Adrenal gland (tissue), 12 donors: ENCODE results near the gene NECTIN4. TPM values are rescaled to one million over a fixed set of nuclear protein-coding genes. Genes with fewer than 3 reads are reported as not detected.

Source experiments
- DNase-seq, 7 donors: peaks; one replicate each; pipeline ENCODE4 v3.0.0-alpha.2; 2019 to 2020
- H3K27ac ChIP-seq, 5 donors: fragments of 200-600 bp; sonication (generic) in 4 of 5; 1 replicate in 3 of 5; 2 replicates in 2 of 5; pipeline versions ENCODE4 v1.5.1 to v1.8.0; 2016 to 2020; ENCODE audit warnings: mild to moderate bottlenecking in 1 of 5
- H3K27me3 ChIP-seq: fragments of 200-600 bp; 2 replicates; pipeline ENCODE4 v1.8.0; 2021
- H3K36me3 ChIP-seq, 2 donors: fragments of 200-600 bp; replicated peaks in 1 of 2; 1 replicate in 1 of 2; 2 replicates in 1 of 2; pipeline versions ENCODE4 v1.5.1 to v1.8.0; 2018 to 2022
- H3K4me1 ChIP-seq, 2 donors: fragments of 200-600 bp; replicated peaks in 1 of 2; 1 replicate in 1 of 2; 2 replicates in 1 of 2; pipeline versions ENCODE4 v1.5.1 to v1.8.0; 2018 to 2021
- H3K4me3 ChIP-seq, 4 donors: fragments of 200-600 bp; sonication (generic) in 3 of 4; one replicate each; pipeline ENCODE4 v1.5.1; 2016 to 2018
- H3K9me3 ChIP-seq, 3 donors: fragments of 200-600 bp; sonication (generic) in 1 of 3; replicated peaks in 1 of 3; 1 replicate in 2 of 3; 2 replicates in 1 of 3; pipeline versions ENCODE4 v1.5.1 to v1.8.0; 2016 to 2021
- CTCF ChIP-seq, 6 experiments: fragments of 450-650 bp in 4 of 6; fragments of 200-600 bp in 2 of 6; sonication (generic) in 1 of 6; IDR thresholded peaks; 1 replicate in 5 of 6; 2 replicates in 1 of 6; pipeline versions ENCODE4 v1.5.1 to v1.8.0; 2016 to 2021; ENCODE audit warnings: antibody characterized with exemption in 6 of 6, mild to moderate bottlenecking in 2 of 6, moderate library complexity in 1 of 6
- POLR2A ChIP-seq, 2 donors: fragments of 450-650 bp; IDR thresholded peaks; one replicate each; pipeline ENCODE4 v1.6.1; 2017; ENCODE audit warnings: antibody characterized with exemption in 2 of 2, mild to moderate bottlenecking in 2 of 2, moderate library complexity in 1 of 2
- WGBS, 4 donors: extraction: QIAGEN DNeasy Blood & Tissue Kit in 2 of 4; methylation state at CpG; one replicate each; pipeline versions ENCODE4 v1.1.5 to v1.1.7; 2013 to 2017; 5-methylcytosine and 5-hydroxymethylcytosine counted together
- intact Hi-C, 2 donors: fragments of 100-400 bp; cut with DNase I; formaldehyde crosslinking; loops; one replicate each; pipeline versions ENCODE4 v1.14.1 to v1.15.0; 2022 to 2023
- polyA plus RNA-seq, 3 donors: library from polyadenylated mRNA; stranded (reverse); fragments of 200-250 nt in 2 of 3; fragments of 350-450 nt in 1 of 3; fragmentation: Illumina TruSeq in 1 of 3; extraction: RNeasy Lipid Tissue Mini Kit (QIAGEN cat#74804) in 1 of 3; gene quantifications; one replicate each; pipeline ENCODE4 v1.2.3, GENCODE V29; 2013 to 2014
- total RNA-seq, 9 donors: library from RNA; depleted of rRNA in 4 of 9; stranded (reverse); fragments of >200 nt in 4 of 9; fragments of 120-200 nt in 1 of 9; fragmentation: NEBNext Ultra II Directional in 1 of 9; extraction: Animal tissue kit (Norgen Biotek cat#: 25700) in 1 of 9; gene quantifications; one replicate each; pipeline versions ENCODE4 v1.1.0 to v1.2.4, GENCODE V29; 2013 to 2023
- donor health status: healthy with polysubstance abuse.
- donor health status: Bipolar disorder and iron deficiency.
- donor health status: DM: yes; HTN: yes; CAD: no.
- donor health status: DM: no; HTN: no; CAD: no.
- donor health status: DM: no; HTN: no; CAD: no.
- donor health status: DM: yes; HTN: yes; CAD: no.

Gene NECTIN4
- total and polyA plus RNA-seq, 12 donors: 0.06 to 0.10 TPM; not detected in 10

GRCh38 chr1:161106431-161106830 lies 17.1 kb upstream of the NECTIN4 start:
- intact Hi-C loops: no loop called here
- peaks cover 0 to 5% of the 10 kb centered on the region in 2 donors for H3K36me3 ChIP-seq
- 50 to 68% (median 54%) methylated on average over 1 of the region's 1 CpG for WGBS, 4 donors
- H3K9me3 ChIP-seq: no peaks in the 10 kb centered on the region
- H3K4me3 ChIP-seq: no peak overlapping the region
- H3K4me1 ChIP-seq: peaks cover 0 to 5% of the 10 kb centered on the region in 2 donors
- TF ChIP-seq CTCF (IDR thresholded peaks at IDR 0.05) (no peak), POLR2A (IDR thresholded peaks at IDR 0.05) (no peak)
- DNase-seq: no peak
- H3K27ac ChIP-seq: no peak overlapping the region
- H3K27me3 ChIP-seq: no peaks in the 10 kb centered on the region

DNA sequence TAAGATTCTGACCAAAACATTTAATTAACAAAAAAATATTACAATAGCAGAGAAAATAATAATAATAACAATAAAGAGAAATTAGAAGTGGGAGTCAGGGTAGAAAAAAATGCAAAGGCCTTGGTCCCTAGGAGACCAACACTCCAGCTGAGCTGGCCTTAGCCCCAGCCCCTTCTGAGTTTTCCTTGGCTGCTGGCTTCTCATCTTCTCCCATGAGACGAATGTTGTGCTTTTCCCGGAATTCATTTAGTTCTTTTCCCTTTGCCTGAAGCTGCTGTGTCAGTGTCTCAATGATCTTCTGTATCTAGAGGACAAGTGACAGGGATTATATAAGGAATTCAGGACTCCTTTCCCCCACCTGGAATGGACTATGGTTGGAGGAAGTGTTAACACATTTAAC lies 11.2 kb upstream of the NECTIN4 start:
- Histone ChIP-seq H3K9me3 (no peaks in the 10 kb centered on the region), H3K27ac (no peak overlapping the region), H3K27me3 (no peaks in the 10 kb centered on the region), H3K36me3 (peaks cover 0 to 16% of the 10 kb centered on the region in 2 donors), H3K4me3 (no peak overlapping the region), H3K4me1 (peaks cover 6 to 7% of the 10 kb centered on the region in 2 donors)
- intact Hi-C loops: no loop called here
- DNase-seq: no peak
- 61 to 74% (median 67%) methylated on average over 2 of the region's 2 CpGs for WGBS, 4 donors
- TF ChIP-seq CTCF (IDR thresholded peaks at IDR 0.05) (no peak), POLR2A (IDR thresholded peaks at IDR 0.05) (no peak)

DNA sequence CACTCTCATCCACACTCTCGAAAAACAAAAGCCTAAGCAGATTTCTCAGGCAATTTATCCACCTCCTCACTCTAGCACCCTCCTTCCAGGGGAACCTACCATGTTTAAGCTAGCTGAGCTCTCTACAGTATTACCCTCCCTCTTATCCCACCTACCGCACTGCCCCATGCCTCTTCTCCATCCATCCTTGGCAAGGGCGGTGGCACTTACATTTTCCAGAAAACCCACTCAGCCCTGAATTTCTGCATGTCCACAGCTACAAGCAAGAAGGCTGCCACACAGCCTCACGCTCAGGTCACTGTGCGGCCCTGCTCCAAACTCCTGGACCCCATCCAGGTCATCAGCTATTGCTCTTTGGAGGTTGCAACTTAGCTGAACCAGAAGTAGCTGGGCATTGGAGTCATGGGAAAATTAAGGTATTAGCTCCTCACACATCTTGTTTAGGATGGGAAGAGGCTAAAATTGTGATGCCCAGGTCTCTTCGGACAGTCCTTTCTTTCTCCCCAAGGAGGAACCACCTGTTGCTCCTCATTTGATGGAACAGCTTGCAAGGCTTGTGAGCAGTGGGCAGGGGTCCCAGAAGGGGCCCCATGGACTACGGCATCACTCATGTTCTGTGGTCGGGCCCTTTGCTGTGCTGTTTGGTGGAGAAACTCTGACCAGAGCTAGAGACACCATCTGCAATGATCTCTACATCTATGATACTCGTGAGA lies 9.9 kb upstream of the NECTIN4 start:
- WGBS, 4 donors: 68 to 78% (median 74%) methylated on average over 9 of the region's 9 CpGs
- Histone ChIP-seq H3K4me3 (peak overlapping the region in 1 of 4 donors; percentile 77), H3K27me3 (no peaks in the 10 kb centered on the region), H3K4me1 (peaks cover 6 to 7% of the 10 kb centered on the region in 2 donors), H3K9me3 (no peaks in the 10 kb centered on the region), H3K36me3 (peaks cover 0 to 16% of the 10 kb centered on the region in 2 donors), H3K27ac (peak overlapping the region in 1 of 5 donors; percentile 80)
- peak in 2 of 7 donors; percentile 35 to 44 for DNase-seq
- TF ChIP-seq CTCF (IDR thresholded peaks at IDR 0.05): no peak
- TF ChIP-seq POLR2A (IDR thresholded peaks at IDR 0.05): no peak
- intact Hi-C loops: loop anchor here (5.0 kb wide), 1 partner anchor 107 kb away; no protein-coding TSS in a partner anchor

GRCh38 chr1:161098210-161099068 lies 9.1 kb upstream of the NECTIN4 start, which contains the start of gene KLHDC9:
TSS of gene KLHDC9 (plus strand) at chr1:161098361. CDS start at chr1:161098536, 175 bp downstream.
- H3K4me3 ChIP-seq: peak within 1 kb of the TSS in 3 of 4 donors; percentile 7 to 77 (median 50)
- peak within 1 kb of the TSS in 2 of 5 donors; percentile 76 to 80 for H3K27ac ChIP-seq
- no peaks in the 10 kb centered on the region for H3K27me3 ChIP-seq
- intact Hi-C loops: loop anchor here (5.0 kb wide), 1 partner anchor 106 kb away; no protein-coding TSS in a partner anchor
- TF ChIP-seq POLR2A (IDR thresholded peaks at IDR 0.05) (no peak), CTCF (IDR thresholded peaks at IDR 0.05) (peak in 2 of 6 experiments; percentile 21 to 34)
- DNase-seq: peak; percentile 77 to 95 (median 90)
- peaks cover 6 to 7% of the 10 kb centered on the region in 2 donors for H3K4me1 ChIP-seq
- no peaks in the 10 kb centered on the region for H3K9me3 ChIP-seq
- peaks cover 0 to 16% of the 10 kb centered on the region in 2 donors for H3K36me3 ChIP-seq
- 4 to 19% (median 12%) methylated on average over 21 to 71 of the region's 71 CpGs for WGBS, 4 donors
